GM12878 (cell line): ENCODE results near the gene RGL1. TPM values are rescaled to one million over a fixed set of nuclear protein-coding genes. Genes with fewer than 3 reads are reported as not detected.
A peak's percentile ranks its signal among the peaks of the same experiment; 100 is the strongest.

ENCODE experiments used
- ATF7 ChIP-seq: fragments of 450-650 bp; IDR thresholded peaks from 2 replicates; pipeline ENCODE4 v1.6.1; 2016; ENCODE audit warnings: low read depth, mild to moderate bottlenecking
- CBFB ChIP-seq: IDR thresholded peaks from 2 replicates; pipeline ENCODE4 v1.6.1; 2016; ENCODE audit warnings: antibody characterized with exemption, low read depth
- CEBPB ChIP-seq, 2 experiments: fragments of 150-350 bp in 1 of 2; IDR thresholded peaks; 2 replicates each; pipeline ENCODE4 v1.6.1; 2012 to 2014; ENCODE audit warnings: low read depth in 2 of 2, low read length in 2 of 2, borderline replicate concordance in 1 of 2, inconsistent platforms in 1 of 2
- E2F8 ChIP-seq: fragments of 450-650 bp; IDR thresholded peaks from 2 replicates; pipeline ENCODE4 v1.6.1; 2018; ENCODE audit warnings: mild to moderate bottlenecking, low read depth, moderate library complexity; ENCODE audit not compliant: partially characterized antibody
- ESRRA ChIP-seq: IDR thresholded peaks from 2 replicates; pipeline ENCODE4 v1.6.1; 2012; ENCODE audit warnings: mild to moderate bottlenecking, low read length, improper control_type of control experiment
- LARP7 ChIP-seq: fragments of 450-650 bp; IDR thresholded peaks from 2 replicates; pipeline ENCODE4 v1.6.1; 2017; ENCODE audit warnings: mild to moderate bottlenecking
- MEF2B ChIP-seq: fragments of 450-650 bp; IDR thresholded peaks from 2 replicates; pipeline ENCODE4 v1.6.1; 2018; ENCODE audit warnings: mild to moderate bottlenecking, moderate library complexity; ENCODE audit not compliant: partially characterized antibody, poor library complexity, severe bottlenecking
- MLLT1 ChIP-seq: fragments of 450-650 bp; IDR thresholded peaks from 2 replicates; pipeline ENCODE4 v1.6.1; 2016; ENCODE audit warnings: mild to moderate bottlenecking
- POU2F2 ChIP-seq: IDR thresholded peaks from 3 replicates; pipeline ENCODE4 v1.6.1; 2011; ENCODE audit warnings: low read depth, mild to moderate bottlenecking, low read length, borderline replicate concordance
- RELA ChIP-seq: fragments of 450-650 bp; IDR thresholded peaks from 2 replicates; pipeline ENCODE4 v1.8.0; 2014; ENCODE audit warnings: borderline replicate concordance; ENCODE audit not compliant: partially characterized antibody
- SKIL ChIP-seq: fragments of 450-650 bp; IDR thresholded peaks from 2 replicates; pipeline ENCODE4 v1.6.1; 2017; ENCODE audit warnings: mild to moderate bottlenecking, low read depth, inconsistent platforms; ENCODE audit not compliant: poor library complexity, severe bottlenecking
- SMARCA5 ChIP-seq: fragments of 450-650 bp; IDR thresholded peaks from 2 replicates; pipeline ENCODE4 v1.6.1; 2017; ENCODE audit warnings: mild to moderate bottlenecking
- TAF1 ChIP-seq: IDR thresholded peaks from 2 replicates; pipeline ENCODE4 v1.6.1; 2011; ENCODE audit warnings: mild to moderate bottlenecking, low read depth, low read length, borderline replicate concordance
- TBL1XR1 ChIP-seq: IDR thresholded peaks from 2 replicates; pipeline ENCODE4 v1.6.1; 2012; ENCODE audit warnings: low read depth, low read length, improper control_type of control experiment
- YBX1 ChIP-seq: fragments of 450-650 bp; IDR thresholded peaks from 2 replicates; pipeline ENCODE4 v1.6.1; 2016; ENCODE audit warnings: antibody characterized with exemption
- ZNF24 ChIP-seq: fragments of 450-650 bp; IDR thresholded peaks from 2 replicates; pipeline ENCODE4 v1.6.1; 2017; ENCODE audit warnings: antibody characterized with exemption, mild to moderate bottlenecking
- ZNF592 ChIP-seq: fragments of 450-650 bp; IDR thresholded peaks from 2 replicates; pipeline ENCODE4 v1.6.1; 2017; ENCODE audit warnings: mild to moderate bottlenecking, moderate library complexity
- polyA plus RNA-seq, 11 experiments: library from polyadenylated mRNA; depleted of rRNA in 4 of 11; unstranded in 6 of 11; stranded (reverse) in 5 of 11; fragments of >200 nt; fragmentation: Nextera tagmentation in 4 of 11; fragmentation: Illumina TruSeq in 1 of 11; extraction: Ambion mirVana in 4 of 11; extraction: Trizol in 1 of 11; gene quantifications; 1 replicate in 1 of 11; 2 replicates in 10 of 11; pipeline versions ENCODE4 v1.2.1 to v1.2.3, GENCODE V29; 2011 to 2016; ENCODE audit warnings: inconsistent platforms in 2 of 11, missing spikeins in 2 of 11, low read depth in 1 of 11
- total RNA-seq, 4 experiments: library from RNA; depleted of rRNA in 3 of 4; stranded (reverse); fragments of >200 nt in 3 of 4; fragmentation: Illumina TruSeq in 1 of 4; extraction: Trizol in 1 of 4; gene quantifications; 2 replicates each; pipeline versions ENCODE4 v1.2.1 to v1.2.3, GENCODE V29; 2013 to 2021

RGL1 gene
- total and polyA plus RNA-seq, 10 of the 15 experiments (the other 5 are each of a cell fraction or from before 2014, with no cell fraction given): 8.1 to 25.0 (median 19.0) TPM

- peak; percentile 62 for TF ChIP-seq E2F8
- peak; percentile 73 for TF ChIP-seq TBL1XR1
- peak; percentile 43; the same call in 1 of the 2 replicates for TF ChIP-seq SMARCA5
- TF ChIP-seq ZNF592: no peak
- peak; percentile 27; the same call in 1 of the 2 replicates for TF ChIP-seq ZNF24
- TF ChIP-seq MEF2B: peak; percentile 65
- no peak for TF ChIP-seq TAF1
- no peak for TF ChIP-seq ESRRA
- no peak for TF ChIP-seq RELA
- peak; percentile 87 for TF ChIP-seq CBFB
- no peak for TF ChIP-seq LARP7
- TF ChIP-seq YBX1: no peak
- TF ChIP-seq MLLT1: peak; percentile 73
- TF ChIP-seq CEBPB (IDR thresholded peaks at IDR 0.05; ENCODE audit: borderline replicate concordance in 1 of 2, low read depth in 2 of 2, low read length in 2 of 2): peak in 1 of 2 experiments; percentile 59; a peak in 1 of 4 replicates
- TF ChIP-seq SKIL: peak; percentile 87
- TF ChIP-seq POU2F2: peak; percentile 35; the same call in 1 of the 3 replicates
- TF ChIP-seq ATF7: peak; percentile 92
These were observed 151.8 kb downstream of the RGL1 start (continued) for GRCh38 chr1:183956559-183957188.
